AML-193 (cell line): ENCODE measurements around the gene ADPRM.
"Not testable (repeated sequence)": the region's sequence is repeated elsewhere in the genome, so short reads cannot be mapped to it uniquely, and the experiment has no call there.

ENCODE experiments used
- DNase-seq, 2 experiments: peaks; one replicate each; lab custom pipeline; 2025; lab: John Stamatoyannopoulos, UW

ADPRM gene

GRCh38 chr17:10699856-10700255 is 2.5 kb downstream of the ADPRM start:
- DNase-seq = peak in 1 of 2 experiments; percentile 10

GRCh38 chr17:10702574-10702973 is 5.2 kb downstream of the ADPRM start:
- DNase-seq = no peak

- DNase-seq = no peak
Observed at GRCh38 chr17:10705727-10706126, 8.3 kb downstream of the ADPRM start.

- no peak for DNase-seq
Observed at GRCh38 chr17:10713318-10713717, 15.9 kb downstream of the ADPRM start.

- DNase-seq = no peak
Observed at GRCh38 chr17:10716218-10716617, 18.8 kb downstream of the ADPRM start.

GRCh38 chr17:10718547-10718946 is 21.2 kb downstream of the ADPRM start:
- no peak for DNase-seq

- no peak for DNase-seq
Observed at GRCh38 chr17:10724546-10725195, 27.3 kb downstream of the ADPRM start.

GRCh38 chr17:10725262-10725661 is 27.9 kb downstream of the ADPRM start:
- DNase-seq = no peak

- no peak for DNase-seq
Observed at GRCh38 chr17:10726196-10726595, 28.8 kb downstream of the ADPRM start.

- DNase-seq = no peak
Observed at GRCh38 chr17:10727192-10727591, 29.8 kb downstream of the ADPRM start.

GRCh38 chr17:10728331-10728892 is 31.0 kb downstream of the ADPRM start:
- DNase-seq = no peak

GRCh38 chr17:10729334-10730193 is 32.2 kb downstream of the ADPRM start, which contains the start of gene TMEM220:
Gene TMEM220, minus strand, starts transcription at chr17:10730023. Its CDS starts 172 bp downstream, at chr17:10729851.
- peak; percentile 7 to 32 for DNase-seq

GRCh38 chr17:10730247-10730646 is 32.9 kb downstream of the ADPRM start:
- DNase-seq = not testable (repeated sequence)

GRCh38 chr17:10731408-10731879 is 34.0 kb downstream of the ADPRM start:
- DNase-seq = no peak

GRCh38 chr17:10732121-10732520 is 34.7 kb downstream of the ADPRM start:
- DNase-seq = not testable (repeated sequence)

GRCh38 chr17:10733666-10734065 is 36.3 kb downstream of the ADPRM start:
- DNase-seq = no peak

- DNase-seq = no peak
Observed at GRCh38 chr17:10735251-10735650, 37.9 kb downstream of the ADPRM start.

GRCh38 chr17:10735821-10736220 is 38.4 kb downstream of the ADPRM start:
- no peak for DNase-seq

- peak; percentile 5 to 8 for DNase-seq
Observed at GRCh38 chr17:10737168-10737622, 39.8 kb downstream of the ADPRM start.

GRCh38 chr17:10737736-10738135 is 40.3 kb downstream of the ADPRM start:
- DNase-seq = no peak

GRCh38 chr17:10738521-10739258 is 41.3 kb downstream of the ADPRM start:
- no peak for DNase-seq

GRCh38 chr17:10739386-10739785 is 42.0 kb downstream of the ADPRM start:
- no peak for DNase-seq
